Left ventricle myocardium inferior (tissue), 1 donor: ENCODE measurements around the gene ARHGEF38. TPM values are rescaled to one million over a fixed set of nuclear protein-coding genes. Genes with fewer than 3 reads are reported as not detected.

ENCODE experiments used
- DNase-seq: peaks from one replicate; pipeline ENCODE4 v3.0.0-alpha.2; 2020
- H3K27ac ChIP-seq: fragments of 200-600 bp; replicated peaks from 2 replicates; pipeline ENCODE4 v1.8.0; 2021
- H3K27me3 ChIP-seq: fragments of 200-600 bp; 2 replicates; pipeline ENCODE4 v1.8.0; 2021; ENCODE audit warnings: low read depth
- H3K36me3 ChIP-seq: fragments of 200-600 bp; 2 replicates; pipeline ENCODE4 v1.8.0; 2021
- H3K4me1 ChIP-seq: fragments of 200-600 bp; 2 replicates; pipeline ENCODE4 v1.8.0; 2021
- H3K4me3 ChIP-seq: fragments of 200-600 bp; 2 replicates; pipeline ENCODE4 v1.8.0; 2021; ENCODE audit warnings: mild to moderate bottlenecking, moderate library complexity
- H3K9me3 ChIP-seq: fragments of 200-600 bp; replicated peaks from 2 replicates; pipeline ENCODE4 v1.8.0; 2021
- CTCF ChIP-seq: fragments of 200-600 bp; IDR thresholded peaks from 2 replicates; pipeline ENCODE4 v1.8.0; 2021; ENCODE audit warnings: antibody characterized with exemption, mild to moderate bottlenecking, borderline replicate concordance
- intact Hi-C: fragments of 100-400 bp; cut with micrococcal nuclease; formaldehyde crosslinking; loops from one replicate; pipeline ENCODE4 v1.11.0; 2022
- total RNA-seq: library from RNA; stranded (reverse); fragmentation: NEBNext Ultra II Directional; extraction: Animal tissue kit (Norgen Biotek cat#: 25700); gene quantifications from one replicate; pipeline ENCODE4 v1.2.1, GENCODE V29; 2021
- donor health status: DM: no; HTN: yes; CAD: no; lungs with severe emphysema.

ARHGEF38 gene
- total RNA-seq, 1 donor from 2014 or later: not detected

- H3K27ac ChIP-seq: no peak overlapping the region
Observed at GRCh38 chr4:105510245-105510644, 42.2 kb upstream of the ARHGEF38 start.

GRCh38 chr4:105520819-105521790, 31.3 kb upstream of the ARHGEF38 start:
- Histone ChIP-seq H3K27me3 (no peaks in the 10 kb centered on the region), H3K4me3 (no peak overlapping the region), H3K36me3 (no peaks in the 10 kb centered on the region), H3K4me1 (no peaks in the 10 kb centered on the region), H3K9me3 (no peaks in the 10 kb centered on the region), H3K27ac (no peak overlapping the region)
- intact Hi-C loops: loop anchor here (5.0 kb wide), 1 partner anchor 146 kb away; no protein-coding TSS in a partner anchor
- DNase-seq: no peak
- TF ChIP-seq CTCF: peak; percentile 71

More at GRCh38 chr4:105510245-105510644, 42.2 kb upstream of the ARHGEF38 start:
- Histone ChIP-seq H3K4me3 (no peak overlapping the region), H3K4me1 (no peaks in the 10 kb centered on the region), H3K27me3 (no peaks in the 10 kb centered on the region), H3K9me3 (peaks cover 14% of the 10 kb centered on the region), H3K36me3 (no peaks in the 10 kb centered on the region)
- no peak for DNase-seq
- no peak for TF ChIP-seq CTCF
- intact Hi-C loops: no loop called here

DNA sequence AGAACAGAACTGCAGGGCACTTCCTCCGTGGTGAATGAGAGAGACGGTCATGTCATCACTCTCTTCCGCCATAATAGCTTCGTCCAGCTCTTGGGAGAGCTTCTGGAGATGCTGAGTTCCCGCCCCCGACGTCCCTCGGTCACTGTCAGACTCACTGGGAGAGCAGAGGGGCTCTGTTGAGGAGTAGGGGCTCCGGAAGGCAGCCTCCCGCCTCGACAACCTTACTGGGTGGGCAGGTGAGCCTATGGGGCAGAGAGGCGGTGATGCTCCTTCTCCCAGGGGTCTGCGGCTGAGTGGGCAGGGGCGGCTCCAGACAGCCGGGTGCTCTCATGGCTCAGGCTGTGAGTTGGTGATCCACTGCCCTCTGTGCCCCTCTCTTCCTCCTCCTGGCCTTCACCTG, 25.8 kb upstream of the ARHGEF38 start:
- no peak overlapping the region for H3K27ac ChIP-seq
- no peaks in the 10 kb centered on the region for H3K9me3 ChIP-seq
- no peak overlapping the region for H3K4me3 ChIP-seq
- no peaks in the 10 kb centered on the region for H3K36me3 ChIP-seq
- peaks cover 10% of the 10 kb centered on the region for H3K27me3 ChIP-seq
- DNase-seq: no peak
- no peak for TF ChIP-seq CTCF
- no peaks in the 10 kb centered on the region for H3K4me1 ChIP-seq
- intact Hi-C loops: no loop called here

GRCh38 chr4:105527081-105527480, 25.3 kb upstream of the ARHGEF38 start:
- Histone ChIP-seq H3K36me3 (no peaks in the 10 kb centered on the region), H3K27ac (no peak overlapping the region), H3K4me3 (no peak overlapping the region), H3K4me1 (no peaks in the 10 kb centered on the region), H3K9me3 (no peaks in the 10 kb centered on the region), H3K27me3 (peaks cover 10% of the 10 kb centered on the region)
- intact Hi-C loops: no loop called here
- TF ChIP-seq CTCF: no peak
- no peak for DNase-seq

- H3K36me3 ChIP-seq: no peaks in the 10 kb centered on the region
- no peak overlapping the region for H3K4me3 ChIP-seq
- no peak overlapping the region for H3K27ac ChIP-seq
- no peak for TF ChIP-seq CTCF
- no peaks in the 10 kb centered on the region for H3K9me3 ChIP-seq
- H3K4me1 ChIP-seq: no peaks in the 10 kb centered on the region
- intact Hi-C loops: no loop called here
- DNase-seq: no peak
- H3K27me3 ChIP-seq: no peaks in the 10 kb centered on the region
Observed at GRCh38 chr4:105536601-105537000, 15.8 kb upstream of the ARHGEF38 start.
